HepG2 (cell line): ENCODE results near the gene PPP6R2. TPM values are rescaled to one million over a fixed set of nuclear protein-coding genes. Genes with fewer than 3 reads are reported as not detected.
A peak's percentile ranks its signal among the peaks of the same experiment; 100 is the strongest.

Source experiments
- CHD4 ChIP-seq: fragments of 200-600 bp; sonication (generic); IDR thresholded peaks from 2 replicates; pipeline ENCODE4 v1.7.0; 2017; ENCODE audit warnings: mild to moderate bottlenecking, low read length, borderline replicate concordance
- GABPA ChIP-seq, 2 experiments: IDR thresholded peaks; 2 replicates each; pipeline ENCODE4 v1.6.1; 2011 to 2016; ENCODE audit warnings: low read depth in 2 of 2, low read length in 1 of 2, missing biosample characterization in 1 of 2, missing genetic modification characterization in 1 of 2
- HINFP ChIP-seq: sonication (generic); formaldehyde crosslinking; IDR thresholded peaks from 2 replicates; pipeline ENCODE4 v1.4.0; 2020; ENCODE audit warnings: low read depth, mild to moderate bottlenecking, missing genetic modification reagents
- KDM5A ChIP-seq: fragments of 200-600 bp; sonication (generic); IDR thresholded peaks from 2 replicates; pipeline ENCODE4 v1.7.0; 2018; ENCODE audit warnings: antibody characterized with exemption, mild to moderate bottlenecking, low read length, borderline replicate concordance
- KMT2A ChIP-seq: sonication (generic); formaldehyde crosslinking; IDR thresholded peaks from 2 replicates; pipeline ENCODE4 v1.4.0; 2020; ENCODE audit warnings: missing genetic modification reagents
- LCORL ChIP-seq, 2 experiments: fragments of 450-650 bp in 1 of 2; sonication (generic) in 1 of 2; formaldehyde crosslinking in 1 of 2; IDR thresholded peaks; 2 replicates each; pipeline versions ENCODE4 v1.5.0 to v1.6.1; 2017 to 2020; ENCODE audit warnings: antibody characterized with exemption in 1 of 2, missing genetic modification reagents in 1 of 2
- MNT ChIP-seq: fragments of 450-650 bp; IDR thresholded peaks from 2 replicates; pipeline ENCODE4 v1.6.1; 2016
- NR2F1 ChIP-seq, 2 experiments: fragments of 450-650 bp in 1 of 2; formaldehyde crosslinking in 1 of 2; IDR thresholded peaks; 2 replicates each; pipeline versions ENCODE4 v1.5.0 to v1.6.1; 2016 to 2020; ENCODE audit warnings: mild to moderate bottlenecking in 1 of 2, missing compliant biosample characterization in 1 of 2, missing genetic modification reagents in 1 of 2, moderate library complexity in 1 of 2
- POGZ ChIP-seq: sonication (generic); formaldehyde crosslinking; IDR thresholded peaks from 2 replicates; pipeline ENCODE4 v1.4.0; 2020; ENCODE audit warnings: mild to moderate bottlenecking, missing genetic modification reagents
- SOX6 ChIP-seq, 2 experiments: fragments of 450-650 bp in 1 of 2; sonication (generic) in 1 of 2; formaldehyde crosslinking in 1 of 2; IDR thresholded peaks; 2 replicates each; pipeline versions ENCODE4 v1.4.0 to v1.6.1; 2017 to 2020; ENCODE audit warnings: antibody characterized with exemption in 1 of 2, mild to moderate bottlenecking in 1 of 2, missing genetic modification reagents in 1 of 2
- SRY ChIP-seq: sonication (generic); formaldehyde crosslinking; IDR thresholded peaks from 2 replicates; pipeline ENCODE4 v1.8.0; 2022; ENCODE audit warnings: mild to moderate bottlenecking, missing genetic modification reagents
- TEAD3 ChIP-seq: optimal IDR thresholded peaks from 2 replicates; pipeline ENCODE3; 2016; ENCODE audit warnings: borderline replicate concordance
- ZNF382 ChIP-seq: sonication (generic); formaldehyde crosslinking; IDR thresholded peaks from 2 replicates; pipeline ENCODE4 v1.5.0; 2020; ENCODE audit warnings: missing genetic modification reagents, mild to moderate bottlenecking, borderline replicate concordance
- ZNF468 ChIP-seq: sonication (generic); formaldehyde crosslinking; IDR thresholded peaks from 2 replicates; pipeline ENCODE4 v1.8.0; 2022; ENCODE audit warnings: mild to moderate bottlenecking, moderate library complexity, missing genetic modification reagents
- ZNF577 ChIP-seq: sonication (generic); formaldehyde crosslinking; IDR thresholded peaks from 2 replicates; pipeline ENCODE4 v1.4.0; 2020; ENCODE audit warnings: mild to moderate bottlenecking, low read depth, missing genetic modification reagents, borderline replicate concordance
- ZNF674 ChIP-seq: sonication (generic); formaldehyde crosslinking; IDR thresholded peaks from 2 replicates; pipeline ENCODE4 v1.5.0; 2020; ENCODE audit warnings: low read depth, mild to moderate bottlenecking, missing genetic modification reagents
- ZNF687 ChIP-seq: sonication (generic); formaldehyde crosslinking; IDR thresholded peaks from 2 replicates; pipeline ENCODE4 v1.5.1; 2020; ENCODE audit warnings: mild to moderate bottlenecking, missing genetic modification reagents, moderate library complexity
- ZNF788 ChIP-seq: sonication (generic); formaldehyde crosslinking; IDR thresholded peaks from 2 replicates; pipeline ENCODE4 v1.5.0; 2020; ENCODE audit warnings: mild to moderate bottlenecking, missing genetic modification reagents, borderline replicate concordance
- ZNF790 ChIP-seq: sonication (generic); formaldehyde crosslinking; IDR thresholded peaks from 2 replicates; pipeline ENCODE4 v1.8.0; 2022; ENCODE audit warnings: missing genetic modification reagents, mild to moderate bottlenecking, borderline replicate concordance
- ZNF879 ChIP-seq: sonication (generic); formaldehyde crosslinking; IDR thresholded peaks from 2 replicates; pipeline ENCODE4 v1.8.1; 2023; ENCODE audit warnings: missing genetic modification reagents
- ZNF891 ChIP-seq: sonication (generic); formaldehyde crosslinking; IDR thresholded peaks from 2 replicates; pipeline ENCODE4 v1.5.0; 2020; ENCODE audit warnings: mild to moderate bottlenecking, missing genetic modification reagents
- polyA plus RNA-seq, 8 experiments: library from polyadenylated mRNA; depleted of rRNA in 3 of 8; stranded (reverse) in 7 of 8; unstranded in 1 of 8; fragments of >200 nt; fragmentation: Illumina TruSeq in 4 of 8; extraction: Trizol in 4 of 8; gene quantifications; 2 replicates each; pipeline versions ENCODE4 v1.2.1 to v1.2.3, GENCODE V29; 2011 to 2016; ENCODE audit warnings: low read depth in 4 of 8, missing spikeins in 1 of 8, mixed read lengths in 1 of 8; ENCODE audit not compliant: insufficient read depth in 1 of 8
- total RNA-seq, 5 experiments: library from RNA; depleted of rRNA; stranded (reverse); fragments of >200 nt; fragmentation: Illumina TruSeq; extraction: Trizol; gene quantifications; 2 replicates each; pipeline ENCODE4 v1.2.3, GENCODE V29; 2016; ENCODE audit warnings: low read depth in 1 of 5

PPP6R2 gene
- total and polyA plus RNA-seq, 2 of the 13 experiments (the other 11 are each of a cell fraction or from before 2014, with no cell fraction given): 55.0 to 102 TPM

GRCh38 chr22:50326956-50327710 lies 16.0 kb upstream of the PPP6R2 start, which contains the start of gene DENND6B (continued):
- TF ChIP-seq HINFP (CRISPR knock-in tag) (0 out of 2 replicates have a peak, but pooled peaks have one; percentile 11), ZNF891 (peak; percentile 86), SOX6 (IDR thresholded peaks at IDR 0.05) (no peak), SOX6 (CRISPR knock-in tag; IDR thresholded peaks at IDR 0.05) (peak; percentile 13; the same call in 1 of the 2 replicates), ZNF382 (CRISPR knock-in tag) (no peak), TEAD3 (CRISPR knock-in tag) (no peak), ZNF790 (CRISPR knock-in tag) (peak; percentile 54; the same call in 1 of the 2 replicates), NR2F1 (CRISPR knock-in tag; IDR thresholded peaks at IDR 0.05) (no peak), POGZ (CRISPR knock-in tag) (peak; percentile 56; the same call in 1 of the 2 replicates), LCORL (IDR thresholded peaks at IDR 0.05) (no peak), LCORL (CRISPR knock-in tag; IDR thresholded peaks at IDR 0.05) (peak; percentile 26; the same call in 1 of the 2 replicates), GABPA (IDR thresholded peaks at IDR 0.05; ENCODE audit: low read depth, low read length) (peak; percentile 72), GABPA (CRISPR knock-in tag; IDR thresholded peaks at IDR 0.05; ENCODE audit: low read depth) (peak; percentile 72), SRY (CRISPR knock-in tag) (peak; percentile 79; the same call in 1 of the 2 replicates), ZNF687 (peak; percentile 95), ZNF674 (CRISPR knock-in tag) (peak; percentile 83; the same call in 1 of the 2 replicates), KDM5A (peak; percentile 64; the same call in 1 of the 2 replicates), ZNF468 (CRISPR knock-in tag) (0 out of 2 replicates have a peak, but pooled peaks have one; percentile 37), ZNF788 (0 out of 2 replicates have a peak, but pooled peaks have one; percentile 48), KMT2A (CRISPR knock-in tag) (peak; percentile 86), CHD4 (no peak), ZNF577 (peak; percentile 45; the same call in 1 of the 2 replicates), ZNF879 (CRISPR knock-in tag) (peak; percentile 86; the same call in 1 of the 2 replicates), MNT (no peak)
